Measurements from ENCODE around the gene DTX2.
"Not testable (repeated sequence)": the region's sequence is repeated elsewhere in the genome, so short reads cannot be mapped to it uniquely, and the experiment has no call there.

The DTX2 gene

GRCh38 chr7:76445577-76446008, 15.9 kb upstream of the DTX2 start:
- peak; percentile 49 for DNase-seq

- DNase-seq = not testable (repeated sequence)
Measured at GRCh38 chr7:76457017-76457416, 4.5 kb upstream of the DTX2 start.

DNA sequence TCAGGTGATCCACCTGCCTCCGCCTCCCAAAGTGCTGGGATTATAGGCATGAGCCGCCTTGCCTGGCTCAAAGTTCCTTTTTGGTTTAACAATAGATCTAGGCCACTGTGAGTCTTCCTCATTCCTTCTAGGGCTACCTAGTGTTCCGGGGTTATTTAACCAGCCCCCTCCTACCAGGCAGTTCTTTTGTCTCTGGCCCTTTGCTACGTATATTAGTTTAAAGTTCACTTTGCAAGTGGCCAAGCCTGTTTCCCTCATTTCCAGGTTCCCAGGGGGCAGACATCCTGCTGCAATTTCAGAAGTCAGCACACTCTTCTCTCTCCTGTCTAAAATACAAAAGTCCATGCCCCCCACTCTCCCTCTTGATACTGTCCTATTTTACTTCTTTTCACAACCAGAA, 3.0 kb upstream of the DTX2 start:
- DNase-seq = not testable (repeated sequence)

DNA sequence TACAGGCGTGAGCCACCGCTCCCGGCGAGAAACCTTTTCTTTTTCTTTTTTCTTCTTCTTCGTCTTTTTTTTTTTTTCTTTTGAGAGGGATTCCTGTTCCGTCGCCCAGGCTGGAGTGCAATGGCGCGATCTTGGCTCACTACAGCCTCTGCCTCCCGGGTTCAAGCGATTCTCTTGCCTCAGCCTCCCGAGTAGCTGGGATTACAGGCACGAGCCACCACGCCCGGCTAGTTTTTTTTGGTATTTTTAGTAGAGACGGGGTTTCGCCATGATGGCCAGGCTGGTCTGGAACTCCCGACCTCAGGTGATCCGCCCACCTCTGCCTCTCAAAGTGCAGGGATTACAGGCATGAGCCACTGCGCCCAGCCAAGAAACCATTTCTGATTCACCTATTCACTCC, 742 bp upstream of the DTX2 start:
- not testable (repeated sequence) for DNase-seq

- DNase-seq = not testable (repeated sequence)
Measured at GRCh38 chr7:76462271-76462882, 868 bp downstream of the DTX2 start.

DNA sequence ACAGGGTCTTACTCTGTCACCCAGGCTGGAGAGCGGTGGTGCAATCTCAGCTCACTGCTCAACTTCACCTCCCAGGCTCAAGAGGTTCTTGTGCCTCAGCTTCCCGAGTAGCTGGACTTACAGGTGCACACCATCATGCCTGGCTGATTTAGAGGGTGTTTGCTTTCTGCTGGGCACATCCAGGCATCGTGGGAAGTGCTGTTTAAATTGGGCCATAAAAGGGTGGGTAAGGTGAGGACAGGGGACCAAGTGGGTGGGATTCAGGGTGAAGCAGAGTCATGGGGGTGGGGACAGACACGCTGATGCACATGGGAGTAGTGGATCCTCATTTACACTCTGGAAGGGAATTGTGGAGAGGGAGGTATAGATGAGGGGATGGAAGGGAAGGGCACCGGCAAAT, 3.5 kb downstream of the DTX2 start:
- DNase-seq = not testable (repeated sequence)

- not testable (repeated sequence) for DNase-seq
Measured at GRCh38 chr7:76465950-76466349, 4.4 kb downstream of the DTX2 start.

DNA sequence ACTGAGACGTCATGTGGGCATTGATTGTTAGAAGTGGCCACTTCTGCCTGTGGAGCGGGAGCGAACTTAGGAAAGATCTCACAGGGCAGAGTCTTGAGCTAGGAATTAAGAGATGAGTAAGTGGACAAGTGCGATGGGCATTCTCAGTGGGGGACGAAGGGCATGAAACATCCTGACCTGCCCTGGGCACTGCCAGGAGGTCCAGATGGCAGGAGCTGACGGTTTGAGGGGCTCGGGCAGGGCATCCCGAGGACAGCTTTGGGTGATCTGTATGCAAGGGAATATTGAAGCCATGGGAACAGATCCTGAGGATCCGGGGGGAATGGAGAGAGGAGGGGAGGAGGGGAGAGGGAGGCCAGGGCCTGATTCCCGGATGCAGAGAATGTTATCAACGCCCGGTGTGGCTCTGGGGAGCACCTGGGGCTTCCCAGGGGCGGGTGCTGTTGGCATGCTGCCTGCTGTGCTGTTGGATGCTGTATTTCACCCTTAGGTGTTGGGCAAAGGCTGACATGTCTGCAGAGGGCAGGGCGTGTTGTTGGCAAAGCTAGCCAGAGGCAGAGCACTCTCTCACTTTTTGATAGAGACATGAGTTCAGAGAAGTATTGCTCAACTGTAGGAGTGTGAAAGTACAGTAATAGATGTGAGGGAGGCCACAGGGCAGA, 6.4 kb downstream of the DTX2 start:
- not testable (repeated sequence) for DNase-seq

DNA sequence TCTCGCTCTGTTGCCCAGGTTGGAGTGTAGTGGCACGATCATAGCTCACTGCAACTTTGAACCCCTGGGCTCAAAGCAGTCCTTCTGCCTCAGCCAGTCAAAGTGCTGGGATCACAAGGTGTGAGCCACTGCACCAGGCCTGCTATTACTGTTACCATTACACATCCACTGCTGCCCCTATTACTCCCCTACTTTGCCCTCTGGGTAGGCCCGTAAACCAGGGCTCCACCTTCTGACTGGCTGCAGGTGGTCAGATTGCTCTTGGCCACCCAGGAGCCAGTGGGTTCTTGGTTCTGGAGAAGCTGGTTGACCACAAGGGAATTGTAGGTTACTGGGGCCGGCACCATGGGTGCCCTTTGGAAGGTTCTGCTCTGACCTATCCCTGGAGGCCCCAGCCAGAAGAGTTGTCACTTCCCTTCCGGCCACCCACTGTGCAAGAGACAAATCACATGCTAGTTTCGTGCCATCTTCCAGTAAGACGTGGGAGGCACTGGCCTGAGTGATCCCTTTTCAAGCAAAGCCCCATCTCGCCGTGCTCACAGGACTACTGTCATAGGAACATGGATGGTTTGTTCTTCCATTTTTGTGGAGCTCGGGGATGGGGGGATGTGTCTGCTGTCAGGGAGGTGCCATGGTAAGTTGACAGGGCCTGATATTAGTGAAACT, 10.2 kb downstream of the DTX2 start:
- not testable (repeated sequence) for DNase-seq

DNA sequence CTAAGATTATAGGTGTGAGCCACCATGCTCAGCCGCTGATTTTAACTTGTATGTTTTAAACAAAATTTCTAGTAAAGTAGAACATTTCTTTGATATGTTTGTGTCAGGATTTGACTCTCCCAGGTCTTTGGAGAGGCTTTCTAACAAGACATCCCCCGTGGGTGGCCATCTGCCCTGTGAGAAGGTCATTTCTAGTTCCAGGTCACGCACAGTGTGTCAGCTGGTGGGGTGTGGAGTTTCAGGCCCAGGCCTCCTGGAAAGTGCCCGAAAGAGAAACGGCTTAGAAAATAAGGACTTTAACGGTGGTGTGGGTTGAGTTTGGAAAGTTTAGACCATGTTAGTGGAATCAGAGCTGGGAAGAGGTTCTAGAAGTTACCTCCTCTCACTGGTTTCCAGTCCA, 11.6 kb downstream of the DTX2 start:
- not testable (repeated sequence) for DNase-seq

DNA sequence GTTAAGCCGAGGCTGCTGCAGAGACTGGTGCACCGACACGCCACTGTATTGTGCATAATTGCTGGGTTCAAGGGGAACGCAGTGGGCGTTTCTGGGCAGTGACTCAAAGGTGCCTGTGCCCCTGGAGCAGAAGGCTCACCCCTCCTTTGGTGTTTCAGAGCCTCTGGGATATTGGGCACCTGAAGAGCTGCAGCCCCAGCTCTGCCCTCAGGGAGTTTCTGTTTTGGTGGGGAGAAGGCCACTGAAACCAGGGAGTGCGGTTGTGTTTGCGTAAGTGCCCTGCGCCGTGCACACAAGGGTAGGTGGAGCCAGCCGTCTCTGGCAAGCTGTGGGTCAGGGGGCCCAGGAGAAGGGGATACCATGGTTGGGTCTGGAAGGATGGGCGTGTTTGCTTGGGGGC, 14.8 kb downstream of the DTX2 start:
- DNase-seq = not testable (repeated sequence)

GRCh38 chr7:76476742-76477474, 15.4 kb downstream of the DTX2 start:
- DNase-seq = not testable (repeated sequence)

- DNase-seq = not testable (repeated sequence)
Measured at GRCh38 chr7:76479628-76480027, 18.1 kb downstream of the DTX2 start.

- DNase-seq = not testable (repeated sequence)
Measured at GRCh38 chr7:76480403-76481253, 19.1 kb downstream of the DTX2 start.

GRCh38 chr7:76482660-76483059, 21.2 kb downstream of the DTX2 start:
- DNase-seq = not testable (repeated sequence)

- not testable (repeated sequence) for DNase-seq
Measured at GRCh38 chr7:76483081-76483480, 21.6 kb downstream of the DTX2 start.

- DNase-seq = not testable (repeated sequence)
Measured at GRCh38 chr7:76484456-76484855, 22.9 kb downstream of the DTX2 start.

GRCh38 chr7:76485822-76486610, 24.5 kb downstream of the DTX2 start:
- not testable (repeated sequence) for DNase-seq

DNA sequence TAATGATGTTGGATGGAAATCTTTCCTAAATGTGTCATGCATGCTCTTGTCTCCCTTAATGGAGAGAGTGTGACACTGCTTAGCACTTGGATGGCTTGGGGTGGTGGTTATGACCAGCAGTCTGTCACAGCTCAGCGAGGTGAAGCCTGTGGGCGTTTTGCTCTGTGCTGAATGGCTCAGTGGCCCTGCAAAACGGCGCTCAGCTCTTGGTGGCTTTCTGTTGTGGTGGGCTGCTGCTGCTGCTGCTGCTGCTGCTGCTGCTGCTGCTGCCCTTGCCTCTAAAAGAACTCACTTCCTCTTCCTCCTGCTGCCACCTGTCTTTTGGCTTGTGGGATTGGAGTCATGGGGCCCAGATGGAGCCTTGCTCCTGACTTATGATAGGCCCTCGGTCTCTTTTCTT, 25.1 kb downstream of the DTX2 start:
- not testable (repeated sequence) for DNase-seq

DNA sequence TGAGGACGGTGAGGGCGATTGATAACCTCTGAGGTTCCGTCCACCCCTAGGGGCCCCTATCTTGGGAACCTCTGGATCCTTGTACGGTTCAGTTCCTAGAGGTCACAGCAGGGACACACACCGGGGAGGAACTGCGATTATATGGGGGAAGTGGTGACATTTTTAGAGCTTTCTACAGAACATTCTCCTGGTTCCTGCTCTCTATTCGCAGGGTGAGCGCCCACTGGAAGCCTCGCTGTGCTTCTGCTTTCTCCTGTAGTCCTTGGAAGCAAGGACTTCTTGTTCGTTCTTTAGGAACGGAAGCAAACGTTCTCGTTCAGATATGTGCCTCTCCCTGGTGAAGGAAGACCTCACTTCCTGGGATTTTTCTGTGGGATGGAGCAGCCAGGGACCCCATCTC, 26.5 kb downstream of the DTX2 start:
- not testable (repeated sequence) for DNase-seq

DNA sequence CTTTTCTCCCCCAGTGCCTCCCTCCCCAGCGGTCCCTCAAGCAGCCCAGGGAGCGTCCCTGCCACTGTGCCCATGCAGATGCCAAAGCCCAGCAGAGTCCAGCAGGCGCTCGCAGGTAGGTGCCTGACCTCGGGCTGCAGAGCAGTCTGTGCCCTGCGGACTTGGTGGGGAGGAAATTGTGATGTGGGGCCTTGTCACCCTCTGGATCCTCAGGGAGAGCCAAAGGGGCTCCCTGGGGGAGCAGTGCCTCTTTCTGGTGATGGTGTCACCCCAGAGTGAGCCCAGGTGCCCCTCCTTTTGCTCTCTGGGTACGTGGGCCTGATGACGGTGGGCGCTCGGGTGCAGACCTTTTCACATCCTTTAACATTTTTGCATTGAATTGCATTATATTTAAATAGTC, 30.6 kb downstream of the DTX2 start:
- DNase-seq = not testable (repeated sequence)
